Mucosa of stomach (tissue), 1 donor: ENCODE measurements around the gene RNASE8.

Experiments
- H3K27me3 ChIP-seq: one replicate; pipeline ENCODE4 v1.7.0; 2013; ENCODE audit warnings: mild to moderate bottlenecking, low read length; ENCODE audit not compliant: control insufficient read depth, insufficient read depth
- H3K36me3 ChIP-seq: one replicate; pipeline ENCODE4 v1.7.0; 2013; ENCODE audit warnings: low read length; ENCODE audit not compliant: control insufficient read depth, insufficient read depth
- H3K4me1 ChIP-seq: one replicate; pipeline ENCODE4 v1.7.0; 2013; ENCODE audit warnings: mild to moderate bottlenecking, low read length; ENCODE audit not compliant: control insufficient read depth, insufficient read depth
- H3K4me3 ChIP-seq: one replicate; pipeline ENCODE4 v1.7.0; 2013; ENCODE audit warnings: low read length
- H3K9ac ChIP-seq: one replicate; pipeline ENCODE4 v1.7.0; 2013; ENCODE audit warnings: mild to moderate bottlenecking, low read length, moderate library complexity
- H3K9me3 ChIP-seq: one replicate; pipeline ENCODE4 v1.7.0; 2013; ENCODE audit warnings: mild to moderate bottlenecking, low read length, moderate library complexity; ENCODE audit not compliant: control insufficient read depth
- donor health status: Pancreatic carcinoma.

RNASE8 gene

DNA sequence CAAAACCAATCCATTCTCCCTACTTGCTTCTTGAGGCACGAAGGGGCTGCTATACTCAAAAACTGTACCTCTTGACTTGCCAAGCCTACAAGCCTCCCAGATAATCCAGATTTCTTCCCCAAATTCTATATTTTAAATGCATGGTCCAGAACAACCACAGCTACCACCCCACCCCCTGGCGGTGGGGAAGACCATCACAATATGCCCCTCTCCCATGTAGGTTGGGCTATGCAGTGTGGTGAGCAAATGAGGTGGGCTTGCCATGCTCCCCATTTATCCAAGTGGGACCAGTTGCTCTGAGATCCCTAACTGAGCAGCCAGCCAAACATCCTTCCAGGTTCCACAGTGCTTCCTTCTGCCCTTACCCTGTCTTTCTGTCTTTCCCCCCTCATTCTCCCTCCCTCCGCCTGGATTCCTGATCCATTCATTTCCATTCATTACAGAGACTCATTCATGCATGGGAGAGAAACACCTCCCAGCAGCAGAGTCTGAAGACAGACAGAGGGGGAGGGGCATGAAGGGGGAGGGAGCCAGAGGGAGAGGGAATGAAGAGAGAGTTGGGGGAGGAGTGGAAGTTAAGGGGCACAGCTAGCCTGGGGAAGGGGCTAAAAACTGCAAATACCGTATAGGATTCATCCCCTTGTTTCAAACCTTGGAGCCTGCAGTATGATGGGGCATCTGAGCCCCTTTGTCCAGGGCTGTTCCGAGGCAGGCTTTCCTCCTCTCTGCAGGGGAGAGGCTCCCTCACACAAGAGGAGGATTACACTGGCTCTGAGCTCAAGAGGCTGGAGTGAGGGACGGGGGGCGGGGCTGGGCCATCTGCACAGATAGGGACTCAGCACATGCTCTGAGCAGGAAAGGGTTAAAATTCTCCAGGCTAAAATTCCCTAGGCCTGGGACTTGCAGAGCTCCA lies 36.4 kb downstream of the RNASE8 start:
- Histone ChIP-seq H3K9me3 (no peaks in the 10 kb centered on the region), H3K36me3 (peaks cover 5% of the 10 kb centered on the region), H3K4me1 (peaks cover 22% of the 10 kb centered on the region), H3K27me3 (no peaks in the 10 kb centered on the region), H3K4me3 (no peak overlapping the region), H3K9ac (no peak overlapping the region)

DNA sequence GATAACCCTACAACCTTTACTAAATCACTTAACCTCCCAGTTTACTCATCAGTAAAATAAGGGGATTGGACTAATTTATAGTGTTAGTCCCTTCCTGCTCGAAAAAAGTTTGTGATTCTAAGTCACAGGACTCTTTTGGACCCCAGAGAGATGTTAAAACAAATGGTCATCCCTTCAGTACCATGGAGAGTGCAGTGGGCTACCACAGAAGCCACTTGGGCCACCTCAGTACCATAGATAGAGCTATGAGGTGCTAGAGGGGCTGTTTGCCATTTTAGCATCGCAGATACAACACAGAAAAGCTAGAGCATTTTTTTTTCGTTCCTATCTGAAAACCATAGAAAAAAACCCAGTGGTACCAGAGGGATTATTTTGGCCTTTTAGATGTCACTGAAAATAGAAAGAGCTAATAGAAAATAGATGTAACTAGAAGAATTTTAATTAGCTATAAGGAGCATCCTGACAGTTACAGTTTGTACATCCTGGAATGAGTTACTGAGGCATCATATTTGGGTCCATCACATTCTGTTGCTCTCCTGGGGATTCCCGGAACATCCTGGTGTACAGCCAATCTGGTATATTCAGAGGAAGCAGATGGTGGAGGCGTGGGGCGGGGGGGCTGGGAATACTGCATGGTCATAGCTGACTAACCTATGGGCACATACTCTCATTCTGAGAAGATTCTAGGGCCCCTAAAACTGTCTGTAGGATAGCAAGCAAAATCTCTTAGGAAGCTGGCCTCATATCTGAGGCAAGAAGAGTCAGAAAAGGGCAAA lies 38.0 kb downstream of the RNASE8 start:
- Histone ChIP-seq H3K27me3 (no peaks in the 10 kb centered on the region), H3K9me3 (no peaks in the 10 kb centered on the region), H3K4me1 (peaks cover 29% of the 10 kb centered on the region)

DNA sequence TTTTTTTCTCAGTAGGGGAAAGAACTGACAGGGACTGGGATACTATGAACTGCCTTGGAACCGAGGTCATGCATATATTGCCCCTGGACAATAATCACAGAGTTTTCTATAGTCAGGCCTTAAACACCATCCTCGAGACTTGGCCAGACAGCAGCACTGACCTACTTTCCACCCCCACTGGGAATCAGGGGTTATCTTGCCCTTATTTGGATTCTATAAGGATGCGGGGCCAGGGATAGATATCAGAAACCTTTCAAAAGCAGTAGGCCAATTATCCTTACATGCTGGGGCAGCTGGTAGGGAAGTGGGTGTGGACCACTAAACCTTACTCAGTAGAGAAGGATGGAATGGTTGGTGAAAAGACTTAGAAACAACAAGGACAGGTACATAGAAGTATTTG lies 38.8 kb downstream of the RNASE8 start:
- H3K4me3 ChIP-seq: no peak overlapping the region
- no peaks in the 10 kb centered on the region for H3K27me3 ChIP-seq
- H3K9ac ChIP-seq: no peak overlapping the region
- no peaks in the 10 kb centered on the region for H3K9me3 ChIP-seq
- H3K4me1 ChIP-seq: peaks cover 37% of the 10 kb centered on the region
- no peaks in the 10 kb centered on the region for H3K36me3 ChIP-seq

More for the DNA sequence above, 38.0 kb downstream of the RNASE8 start:
- H3K9ac ChIP-seq: no peak overlapping the region
- no peaks in the 10 kb centered on the region for H3K36me3 ChIP-seq
- no peak overlapping the region for H3K4me3 ChIP-seq

DNA sequence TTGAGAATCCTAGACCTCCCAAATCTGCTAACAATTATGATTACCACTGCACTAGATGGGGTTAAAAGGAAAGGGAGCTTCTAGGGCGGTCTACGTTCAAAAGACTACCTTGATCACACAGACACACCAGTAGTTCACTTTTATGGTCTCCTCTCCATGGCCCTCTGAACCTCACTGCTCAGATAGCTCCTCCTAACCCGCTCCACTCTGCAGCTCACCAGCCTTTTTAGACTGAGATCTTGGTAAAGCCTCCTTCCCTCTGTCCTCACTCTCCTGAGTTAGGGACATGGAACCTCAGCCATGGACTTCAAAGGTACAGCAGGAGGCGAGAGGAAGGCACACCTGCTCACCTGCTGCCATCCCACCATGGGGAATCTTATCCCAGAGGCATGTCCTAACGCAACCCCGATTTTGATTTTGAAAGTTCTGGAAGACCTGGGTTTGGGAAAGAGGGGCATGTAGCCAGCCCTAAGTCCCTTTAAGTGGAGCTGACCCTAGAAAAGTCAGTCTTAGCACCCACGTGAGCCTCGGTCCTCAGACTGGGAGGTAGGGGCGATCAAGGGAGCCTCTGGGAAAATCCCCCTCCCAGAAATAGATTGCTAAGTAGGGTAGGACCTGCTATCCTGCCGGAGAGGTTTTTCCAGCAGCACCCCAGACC lies 39.5 kb downstream of the RNASE8 start:
- H3K36me3 ChIP-seq: no peaks in the 10 kb centered on the region
- no peaks in the 10 kb centered on the region for H3K9me3 ChIP-seq
- H3K4me1 ChIP-seq: peaks cover 44% of the 10 kb centered on the region
- H3K4me3 ChIP-seq: no peak overlapping the region
- peak overlapping the region; percentile 3 for H3K9ac ChIP-seq
- H3K27me3 ChIP-seq: no peaks in the 10 kb centered on the region

DNA sequence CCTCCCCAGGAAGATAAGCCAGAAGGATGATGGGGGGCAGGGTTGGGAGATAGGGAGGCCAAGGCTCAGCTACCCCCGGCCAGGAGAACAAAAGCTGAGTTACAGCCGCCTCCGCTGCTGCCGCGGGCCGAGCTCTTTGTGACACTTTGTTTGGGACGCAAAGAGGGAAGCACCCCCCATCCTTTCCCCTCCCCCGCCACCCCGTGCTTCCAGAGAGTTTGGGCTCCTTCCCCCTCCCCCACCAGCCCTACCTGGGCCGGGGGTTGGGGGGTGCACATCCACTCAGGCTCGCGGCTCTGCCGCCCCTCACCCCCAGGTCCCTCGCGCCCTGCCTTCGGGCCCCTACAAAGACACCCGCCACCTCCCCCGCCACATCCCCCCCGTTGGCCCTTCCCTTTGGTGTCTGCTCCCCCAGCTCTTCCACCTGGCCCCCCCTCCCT lies 40.0 kb downstream of the RNASE8 start:
- Histone ChIP-seq H3K9me3 (no peaks in the 10 kb centered on the region), H3K4me3 (no peak overlapping the region), H3K27me3 (no peaks in the 10 kb centered on the region), H3K36me3 (no peaks in the 10 kb centered on the region), H3K4me1 (peaks cover 49% of the 10 kb centered on the region), H3K9ac (peak overlapping the region; percentile 3)

DNA sequence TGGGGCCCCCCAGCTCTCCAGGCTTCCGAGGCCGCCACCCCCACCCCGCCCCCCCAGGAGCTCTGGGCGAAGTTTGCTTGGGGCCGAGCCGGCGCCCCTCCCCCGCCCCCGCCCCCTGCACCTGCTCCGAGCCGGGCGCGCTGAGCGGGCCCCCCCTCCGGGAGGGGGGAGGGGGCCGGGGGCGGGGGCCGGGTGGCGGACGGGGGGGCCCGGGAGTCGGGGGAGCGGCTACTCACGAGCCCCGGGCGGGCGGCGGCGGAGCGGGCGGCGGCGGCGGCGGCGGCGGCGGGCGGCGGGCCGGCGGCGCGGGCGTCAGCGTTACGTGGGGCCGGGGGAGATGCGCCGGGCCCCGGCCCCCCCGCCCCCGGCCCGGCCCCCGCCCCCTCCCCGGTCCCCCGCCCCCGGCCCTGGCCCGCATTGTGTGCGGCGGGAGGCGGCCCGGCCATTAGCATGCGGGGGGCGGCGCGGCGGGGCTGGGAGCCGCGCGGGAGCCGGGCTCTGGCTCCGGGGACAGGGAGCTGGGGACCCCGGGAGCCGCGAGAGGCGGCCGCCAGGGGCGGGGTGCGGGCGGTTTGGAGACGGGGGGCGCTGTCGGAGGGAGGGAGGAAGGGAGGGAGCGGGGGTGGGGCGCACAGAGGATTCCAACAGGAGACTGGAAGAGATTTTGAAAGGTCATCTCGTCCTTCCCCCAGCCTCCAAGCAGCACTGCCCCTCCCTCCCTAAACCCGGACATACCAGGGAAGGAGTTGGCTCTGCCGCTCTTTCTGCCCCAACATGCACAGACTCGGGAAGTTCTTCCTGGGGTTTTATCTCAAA lies 40.7 kb downstream of the RNASE8 start, which contains the start of gene ZNF219:
TSS of gene ZNF219 (minus strand) at position 580 of the 816 bp plus-strand sequence. CDS start 5,064 bp downstream, outside the sequence.
- Histone ChIP-seq H3K9me3 (no peaks in the 10 kb centered on the region), H3K36me3 (no peaks in the 10 kb centered on the region), H3K4me1 (peaks cover 55% of the 10 kb centered on the region), H3K27me3 (no peaks in the 10 kb centered on the region), H3K4me3 (peak within 1 kb of the TSS; percentile 15), H3K9ac (peak within 1 kb of the TSS; percentile 72)

DNA sequence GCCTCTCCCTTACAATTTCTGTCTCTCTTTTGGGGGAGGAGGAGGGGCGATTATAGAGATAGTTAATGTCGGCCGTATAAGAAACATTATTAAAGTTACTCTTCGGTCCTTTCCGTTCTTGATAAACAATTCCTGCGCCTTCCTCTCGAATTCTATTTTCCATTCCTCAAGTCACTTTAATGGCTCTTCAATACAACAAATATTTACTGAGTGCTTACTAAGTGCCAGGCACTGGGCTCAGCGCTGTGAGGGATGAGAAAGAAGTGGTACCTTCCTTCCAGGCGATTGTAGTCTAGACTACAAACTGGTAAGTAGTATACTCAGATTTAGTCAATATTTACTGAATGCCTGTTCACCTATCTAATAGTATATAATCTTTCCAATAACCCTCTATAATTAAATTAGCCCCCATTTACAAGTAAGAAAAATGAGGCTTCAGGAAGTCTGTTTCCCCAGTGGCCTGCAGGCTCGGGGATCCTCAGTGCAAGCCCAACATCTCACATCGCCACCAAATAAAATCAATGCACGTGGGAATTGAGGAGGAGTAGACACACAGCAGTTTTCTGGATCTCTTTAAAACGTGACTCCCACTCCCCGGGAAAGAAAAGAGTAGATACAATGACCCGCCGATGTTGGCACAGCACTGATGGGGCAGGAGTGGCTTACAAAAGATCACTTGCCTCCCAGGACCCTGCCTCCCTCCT lies 41.4 kb downstream of the RNASE8 start:
- H3K4me1 ChIP-seq: peaks cover 57% of the 10 kb centered on the region
- H3K9me3 ChIP-seq: no peaks in the 10 kb centered on the region
- no peaks in the 10 kb centered on the region for H3K36me3 ChIP-seq
- peak overlapping the region; percentile 15 for H3K4me3 ChIP-seq
- H3K9ac ChIP-seq: peak overlapping the region; percentile 72
- no peaks in the 10 kb centered on the region for H3K27me3 ChIP-seq

DNA sequence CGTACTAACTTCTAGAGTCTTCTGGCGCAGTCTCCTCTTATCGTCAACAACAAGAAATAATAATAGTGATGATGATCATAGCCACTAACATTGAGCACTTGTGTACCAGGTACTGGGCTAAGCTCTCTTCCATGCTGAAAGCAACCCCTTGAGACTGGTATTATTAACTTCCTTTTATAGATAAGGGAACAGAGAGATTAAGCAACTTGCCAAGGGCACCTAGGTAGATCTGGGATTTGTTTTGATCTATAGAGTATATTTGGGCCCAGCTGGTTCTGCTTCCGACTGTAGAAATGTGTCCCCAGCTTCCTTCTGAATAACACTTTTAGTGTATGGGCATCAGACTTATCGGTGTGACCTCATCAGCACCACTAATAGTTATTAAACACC lies 42.0 kb downstream of the RNASE8 start:
- peaks cover 60% of the 10 kb centered on the region for H3K4me1 ChIP-seq
- H3K9ac ChIP-seq: no peak overlapping the region
- H3K4me3 ChIP-seq: no peak overlapping the region

DNA sequence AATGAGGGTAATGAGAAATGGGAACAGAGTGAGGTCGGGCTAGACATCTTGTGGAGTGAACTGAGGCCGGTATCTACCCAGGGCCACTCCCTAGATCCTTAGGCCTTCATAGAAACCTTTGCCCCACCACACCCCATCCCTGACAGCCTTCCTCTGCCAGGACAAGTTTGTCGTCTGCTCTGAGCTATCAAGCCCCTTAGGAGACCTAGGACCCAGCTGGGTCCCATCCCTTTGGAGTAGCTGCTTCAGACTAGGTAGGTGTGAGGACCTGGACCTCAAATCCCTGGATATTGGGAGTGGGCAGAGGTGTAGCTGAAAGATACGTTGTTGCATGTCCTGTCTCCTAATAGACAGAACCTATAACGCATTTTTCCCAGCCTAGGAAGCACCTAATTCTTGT lies 43.3 kb downstream of the RNASE8 start, which contains the start of gene TMEM253:
TSS of gene TMEM253 (plus strand) at position 136 of the 400 bp plus-strand sequence. CDS start 278 bp downstream, outside the sequence.
- Histone ChIP-seq H3K4me1 (peaks cover 65% of the 10 kb centered on the region), H3K4me3 (no peak within 1 kb of the TSS), H3K9me3 (no peaks in the 10 kb centered on the region), H3K27me3 (no peaks in the 10 kb centered on the region), H3K9ac (no peak within 1 kb of the TSS), H3K36me3 (no peaks in the 10 kb centered on the region)

More for the DNA sequence above, 42.0 kb downstream of the RNASE8 start:
- H3K36me3 ChIP-seq: no peaks in the 10 kb centered on the region
- H3K27me3 ChIP-seq: no peaks in the 10 kb centered on the region
- H3K9me3 ChIP-seq: no peaks in the 10 kb centered on the region

DNA sequence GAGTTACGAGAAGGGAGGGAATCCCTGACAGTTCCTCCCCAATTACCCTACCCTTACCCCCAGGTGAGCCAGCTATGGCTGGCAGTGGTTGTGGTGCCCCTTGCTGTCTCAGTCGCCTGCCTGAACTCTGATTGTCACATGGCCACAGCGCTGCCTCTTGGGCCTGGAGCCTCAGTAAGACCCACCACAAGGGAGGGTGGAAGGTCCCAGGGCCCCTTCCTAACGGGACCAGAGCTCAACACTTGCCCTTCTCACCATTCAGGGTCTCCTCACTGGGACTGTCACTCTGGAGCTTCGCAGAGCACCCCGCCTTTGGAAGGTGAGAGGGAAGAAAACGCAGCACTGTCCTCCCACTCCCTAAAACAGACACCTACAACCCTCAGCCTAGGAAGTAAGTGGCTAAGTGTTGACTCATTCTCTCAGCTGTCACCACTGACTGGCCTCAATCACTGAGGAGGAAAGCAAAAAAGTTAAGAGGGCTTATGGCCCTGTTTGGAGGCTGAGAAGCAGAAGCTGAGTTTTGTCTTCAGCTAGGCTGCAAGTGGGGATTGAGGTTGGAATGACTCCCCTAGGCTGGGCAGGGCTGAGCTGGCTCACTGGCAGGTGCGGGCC lies 44.3 kb downstream of the RNASE8 start:
- Histone ChIP-seq H3K9me3 (no peaks in the 10 kb centered on the region), H3K9ac (no peak overlapping the region), H3K27me3 (no peaks in the 10 kb centered on the region), H3K4me3 (no peak overlapping the region), H3K4me1 (peaks cover 69% of the 10 kb centered on the region), H3K36me3 (no peaks in the 10 kb centered on the region)
